ENCODE data around the gene GRID1. TPM values are rescaled to one million over a fixed set of nuclear protein-coding genes. Genes with fewer than 3 reads are reported as not detected.

GRID1 gene
- total RNA-seq, 3 donors from 2014 or later = 0.61 to 1.9 (median 0.87) TPM

- Histone ChIP-seq H3K36me3 (ENCODE audit: low read depth) (no peaks in the 10 kb centered on the region), H3K9me3 (no peaks in the 10 kb centered on the region), H3K4me3 (no peak overlapping the region), H3K4me1 (ENCODE audit: low read depth) (peaks cover 11% of the 10 kb centered on the region)
- ATAC-seq = no peak
- intact Hi-C loops (cut with DNase I, micrococcal nuclease) = loop anchor here in 1 of 2 donors (10.0 kb wide), 1 partner anchor 191 kb away; no protein-coding TSS in a partner anchor
- no peak for DNase-seq
- no peak for TF ChIP-seq CTCF (IDR thresholded peaks at IDR 0.05)
These were observed 27.4 kb upstream of the GRID1 start for GRCh38 chr10:86393862-86394455.

- ATAC-seq = peak; percentile 50
- no peak for TF ChIP-seq CTCF (IDR thresholded peaks at IDR 0.05)
- Histone ChIP-seq H3K4me3 (no peak overlapping the region), H3K36me3 (ENCODE audit: low read depth) (no peaks in the 10 kb centered on the region), H3K9me3 (no peaks in the 10 kb centered on the region), H3K4me1 (ENCODE audit: low read depth) (peaks cover 11% of the 10 kb centered on the region)
- DNase-seq = no peak
- intact Hi-C loops (cut with DNase I, micrococcal nuclease) = loop anchor here in 1 of 2 donors (10.0 kb wide), 1 partner anchor 191 kb away; no protein-coding TSS in a partner anchor
These were observed 26.8 kb upstream of the GRID1 start for GRCh38 chr10:86393362-86393761.

- H3K4me1 ChIP-seq (ENCODE audit: low read depth) = peaks cover 11% of the 10 kb centered on the region
- no peak overlapping the region for H3K4me3 ChIP-seq
- no peak for ATAC-seq
- no peak for TF ChIP-seq CTCF (IDR thresholded peaks at IDR 0.05)
- no peaks in the 10 kb centered on the region for H3K36me3 ChIP-seq (ENCODE audit: low read depth)
- DNase-seq = no peak
- no peaks in the 10 kb centered on the region for H3K9me3 ChIP-seq
- intact Hi-C loops (cut with DNase I, micrococcal nuclease) = loop anchor here in 1 of 2 donors (10.0 kb wide), 1 partner anchor 192 kb away; no protein-coding TSS in a partner anchor
These were observed 26.1 kb upstream of the GRID1 start for GRCh38 chr10:86392723-86393094.

- Histone ChIP-seq H3K36me3 (ENCODE audit: low read depth) (no peaks in the 10 kb centered on the region), H3K4me1 (ENCODE audit: low read depth) (peaks cover 11% of the 10 kb centered on the region), H3K9me3 (no peaks in the 10 kb centered on the region), H3K4me3 (no peak overlapping the region)
- DNase-seq = no peak
- no peak for TF ChIP-seq CTCF (IDR thresholded peaks at IDR 0.05)
- intact Hi-C loops (cut with DNase I, micrococcal nuclease) = loop anchor here in 1 of 2 donors (10.0 kb wide), 1 partner anchor 193 kb away; no protein-coding TSS in a partner anchor
- no peak for ATAC-seq
These were observed 25.6 kb upstream of the GRID1 start for GRCh38 chr10:86391986-86392722.

- H3K36me3 ChIP-seq (ENCODE audit: low read depth) = no peaks in the 10 kb centered on the region
- H3K4me3 ChIP-seq = no peak overlapping the region
- intact Hi-C loops (cut with DNase I, micrococcal nuclease) = loop anchor here in 1 of 2 donors (10.0 kb wide), 1 partner anchor 193 kb away; no protein-coding TSS in a partner anchor
- DNase-seq (no peak), ATAC-seq (no peak)
- TF ChIP-seq CTCF (IDR thresholded peaks at IDR 0.05) = no peak
- peaks cover 11% of the 10 kb centered on the region for H3K4me1 ChIP-seq (ENCODE audit: low read depth)
- no peaks in the 10 kb centered on the region for H3K9me3 ChIP-seq
These were observed 24.7 kb upstream of the GRID1 start for GRCh38 chr10:86391236-86391840.
